Measurements from ENCODE around the gene PELI3.
"Not testable (repeated sequence)": the region's sequence is repeated elsewhere in the genome, so short reads cannot be mapped to it uniquely, and the experiment has no call there.

Gene PELI3

GRCh38 chr11:66466225-66467033 is at the start of gene PELI3:
Gene PELI3, plus strand, starts transcription at chr11:66466905. Its CDS starts 1,224 bp downstream, at chr11:66468129.
- DNase-seq, result peak; percentile 96

- no peak for DNase-seq
Observed at GRCh38 chr11:66417000-66417399, 49.7 kb upstream of the PELI3 start.

GRCh38 chr11:66418168-66418985 is 48.3 kb upstream of the PELI3 start:
- peak; percentile 92 for DNase-seq

GRCh38 chr11:66418986-66419308 is 47.8 kb upstream of the PELI3 start:
- no peak for DNase-seq

GRCh38 chr11:66419825-66420224 is 46.9 kb upstream of the PELI3 start:
- DNase-seq, result peak; percentile 59

- DNase-seq, result peak; percentile 74
Observed at GRCh38 chr11:66420671-66421476, 45.8 kb upstream of the PELI3 start, which contains the start of gene NPAS4. Gene NPAS4, plus strand, starts transcription at chr11:66421035. Its CDS starts 145 bp downstream, at chr11:66421180.

- peak; percentile 87 for DNase-seq
Observed at GRCh38 chr11:66421492-66422205, 45.1 kb upstream of the PELI3 start.

- DNase-seq, result peak; percentile 40
Observed at GRCh38 chr11:66426314-66426713, 40.4 kb upstream of the PELI3 start.

- no peak for DNase-seq
Observed at GRCh38 chr11:66428933-66429332, 37.8 kb upstream of the PELI3 start.

- DNase-seq, result peak; percentile 90
Observed at GRCh38 chr11:66429983-66430602, 36.6 kb upstream of the PELI3 start.

GRCh38 chr11:66431287-66431686 is 35.4 kb upstream of the PELI3 start:
- not testable (repeated sequence) for DNase-seq

GRCh38 chr11:66431871-66432329 is 34.8 kb upstream of the PELI3 start:
- DNase-seq, result not testable (repeated sequence)

GRCh38 chr11:66432597-66432996 is 34.1 kb upstream of the PELI3 start:
- DNase-seq, result no peak

GRCh38 chr11:66437979-66438503 is 28.7 kb upstream of the PELI3 start:
- peak; percentile 61 for DNase-seq

GRCh38 chr11:66438504-66439466 is 27.9 kb upstream of the PELI3 start, which contains the start of gene MRPL11:
Gene MRPL11, minus strand, starts transcription at chr11:66438848. Its CDS starts 94 bp downstream, at chr11:66438754.
- peak; percentile 99 for DNase-seq

- DNase-seq, result not testable (repeated sequence)
Observed at GRCh38 chr11:66440101-66440939, 26.4 kb upstream of the PELI3 start.

GRCh38 chr11:66440940-66441282 is 25.8 kb upstream of the PELI3 start:
- DNase-seq, result not testable (repeated sequence)

GRCh38 chr11:66443602-66444001 is 23.1 kb upstream of the PELI3 start:
- no peak for DNase-seq

- DNase-seq, result no peak
Observed at GRCh38 chr11:66447012-66447411, 19.7 kb upstream of the PELI3 start.
